ENCODE measurements around the gene TNNT3. TPM values are rescaled to one million over a fixed set of nuclear protein-coding genes. Genes with fewer than 3 reads are reported as not detected.

The TNNT3 gene
- total RNA-seq, 1 experiment from 2014 or later, result not detected

DNA sequence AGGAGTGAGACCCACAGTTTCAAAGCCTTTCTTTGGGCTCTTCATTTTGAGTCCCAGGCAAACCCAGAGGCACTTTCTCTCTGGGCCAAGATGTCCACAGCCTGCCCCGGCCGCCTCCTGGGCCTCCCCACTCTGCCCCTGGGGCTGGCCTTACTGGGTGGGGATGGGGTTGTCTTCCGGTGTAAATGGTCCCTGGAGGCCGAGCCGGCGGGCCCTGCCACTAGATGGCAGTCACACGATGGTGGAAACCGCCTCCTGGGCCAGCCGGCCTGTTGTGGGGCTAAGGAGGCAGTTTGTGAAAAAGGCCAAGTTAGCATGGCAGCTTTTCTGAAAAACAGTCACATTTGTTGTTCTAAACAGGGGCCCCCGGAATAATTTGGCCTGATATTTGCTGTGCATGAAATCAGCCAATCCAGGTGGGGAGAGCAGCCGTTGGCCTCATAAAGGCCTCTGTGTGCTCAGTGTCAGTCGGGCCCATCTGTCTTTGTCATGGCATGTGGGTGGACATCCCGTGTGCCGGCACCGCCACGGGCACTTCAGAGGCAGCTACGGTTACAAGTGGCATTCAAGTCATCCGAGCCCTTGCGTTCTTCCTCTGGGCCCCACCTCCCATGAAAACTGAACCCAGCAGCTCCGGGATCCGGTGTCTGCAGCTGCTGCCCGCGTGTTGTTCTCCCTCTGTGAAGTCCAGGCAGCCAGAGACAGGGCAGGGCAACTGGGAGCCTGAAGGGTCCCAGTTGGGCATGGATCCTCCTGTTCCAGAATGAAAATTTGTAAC, 34.2 kb downstream of the TNNT3 start:
- Histone ChIP-seq H3K79me1 (ENCODE audit: insufficient read depth, low read depth, low read length, poor library complexity, severe bottlenecking) (no peaks in the 10 kb centered on the region), H3K23me2 (ENCODE audit: insufficient read length, low read depth, low read length, poor library complexity, severe bottlenecking) (no peaks in the 10 kb centered on the region), H4K8ac (replicated peaks; ENCODE audit: insufficient read length, low read depth, low read length) (no peak overlapping the region), H3K27me3 (ENCODE audit: insufficient read depth, low read length) (no peaks in the 10 kb centered on the region), H3K23ac (ENCODE audit: insufficient read length, low read depth, low read length) (no peak overlapping the region), H4K20me1 (ENCODE audit: control insufficient read depth, insufficient read depth, insufficient read length) (no peaks in the 10 kb centered on the region), H3K4me2 (ENCODE audit: insufficient read depth, insufficient read length, low read length) (no peak overlapping the region), H2BK15ac (ENCODE audit: low read depth, low read length) (no peak overlapping the region), H3K4ac (ENCODE audit: low read depth, low read length) (no peak overlapping the region), H4K91ac (ENCODE audit: insufficient read length, low read depth, low read length) (no peak overlapping the region), H3K27ac (ENCODE audit: insufficient read length, low read depth, low read length) (no peak overlapping the region), H3K9me3 (ENCODE audit: control insufficient read depth, low read depth, low read length) (no peaks in the 10 kb centered on the region), H3K79me2 (ENCODE audit: insufficient read depth, low read length) (no peaks in the 10 kb centered on the region), H3K14ac (ENCODE audit: insufficient read depth, low read length) (no peak overlapping the region), H3K4me1 (ENCODE audit: insufficient read depth, low read length) (no peaks in the 10 kb centered on the region), H2AK5ac (ENCODE audit: insufficient read length, low read length) (no peak overlapping the region), H3T11ph (ENCODE audit: low read length) (no peak overlapping the region), H2BK5ac (ENCODE audit: insufficient read length, low read length) (no peak overlapping the region), H2BK12ac (ENCODE audit: insufficient read length, low read depth, low read length) (no peak overlapping the region), H3K56ac (ENCODE audit: insufficient read length, low read depth, low read length) (no peak overlapping the region), H4K5ac (ENCODE audit: insufficient read length, low read depth, low read length) (no peak overlapping the region), H3K18ac (ENCODE audit: insufficient read length, low read depth, low read length) (no peak overlapping the region), H2BK20ac (ENCODE audit: low read depth, low read length, poor library complexity, severe bottlenecking) (no peak overlapping the region), H2BK120ac (ENCODE audit: low read depth, low read length, poor library complexity, severe bottlenecking) (no peak overlapping the region), H2AFZ (ENCODE audit: low read length) (no peak overlapping the region), H3K9ac (ENCODE audit: extremely low read depth, insufficient read length, low read length) (no peak overlapping the region)
- Mint-ChIP-seq H3K36me3 (ENCODE audit: insufficient read depth in 1 of 3, low read depth in 3 of 3) (no peaks in the 10 kb centered on the region), H3K4me1 (no peaks in the 10 kb centered on the region), H3K27ac (no peak overlapping the region), H3K27me3 (ENCODE audit: low read depth) (no peaks in the 10 kb centered on the region), H3K4me3 (no peak overlapping the region), H3K9me3 (no peaks in the 10 kb centered on the region)
- TF ChIP-seq, protein P1, sequence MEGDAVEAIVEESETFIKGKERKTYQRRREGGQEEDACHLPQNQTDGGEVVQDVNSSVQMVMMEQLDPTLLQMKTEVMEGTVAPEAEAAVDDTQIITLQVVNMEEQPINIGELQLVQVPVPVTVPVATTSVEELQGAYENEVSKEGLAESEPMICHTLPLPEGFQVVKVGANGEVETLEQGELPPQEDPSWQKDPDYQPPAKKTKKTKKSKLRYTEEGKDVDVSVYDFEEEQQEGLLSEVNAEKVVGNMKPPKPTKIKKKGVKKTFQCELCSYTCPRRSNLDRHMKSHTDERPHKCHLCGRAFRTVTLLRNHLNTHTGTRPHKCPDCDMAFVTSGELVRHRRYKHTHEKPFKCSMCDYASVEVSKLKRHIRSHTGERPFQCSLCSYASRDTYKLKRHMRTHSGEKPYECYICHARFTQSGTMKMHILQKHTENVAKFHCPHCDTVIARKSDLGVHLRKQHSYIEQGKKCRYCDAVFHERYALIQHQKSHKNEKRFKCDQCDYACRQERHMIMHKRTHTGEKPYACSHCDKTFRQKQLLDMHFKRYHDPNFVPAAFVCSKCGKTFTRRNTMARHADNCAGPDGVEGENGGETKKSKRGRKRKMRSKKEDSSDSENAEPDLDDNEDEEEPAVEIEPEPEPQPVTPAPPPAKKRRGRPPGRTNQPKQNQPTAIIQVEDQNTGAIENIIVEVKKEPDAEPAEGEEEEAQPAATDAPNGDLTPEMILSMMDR (conservative IDR thresholded peaks at IDR 0.05), result no peak
- no CpG with 5 or more reads among the region's 23 CpGs for WGBS (ENCODE audit: extremely low coverage, insufficient read length, low lambda C conversion rate)
- no peak for DNase-seq
